Amygdala (tissue), 56 donors: Measurements from ENCODE around the gene TSPAN17.
"Not testable (repeated sequence)": the region's sequence is repeated elsewhere in the genome, so short reads cannot be mapped to it uniquely, and the experiment has no call there.

Source experiments
- DNase-seq, 56 donors: peaks; one replicate each; lab custom pipeline; 2025; lab: John Stamatoyannopoulos, UW

TSPAN17 gene

GRCh38 chr5:176697934-176698538, 50.8 kb downstream of the TSPAN17 start:
- no peak for DNase-seq

GRCh38 chr5:176699446-176699845, 52.2 kb downstream of the TSPAN17 start:
- DNase-seq = not testable (repeated sequence)

DNA sequence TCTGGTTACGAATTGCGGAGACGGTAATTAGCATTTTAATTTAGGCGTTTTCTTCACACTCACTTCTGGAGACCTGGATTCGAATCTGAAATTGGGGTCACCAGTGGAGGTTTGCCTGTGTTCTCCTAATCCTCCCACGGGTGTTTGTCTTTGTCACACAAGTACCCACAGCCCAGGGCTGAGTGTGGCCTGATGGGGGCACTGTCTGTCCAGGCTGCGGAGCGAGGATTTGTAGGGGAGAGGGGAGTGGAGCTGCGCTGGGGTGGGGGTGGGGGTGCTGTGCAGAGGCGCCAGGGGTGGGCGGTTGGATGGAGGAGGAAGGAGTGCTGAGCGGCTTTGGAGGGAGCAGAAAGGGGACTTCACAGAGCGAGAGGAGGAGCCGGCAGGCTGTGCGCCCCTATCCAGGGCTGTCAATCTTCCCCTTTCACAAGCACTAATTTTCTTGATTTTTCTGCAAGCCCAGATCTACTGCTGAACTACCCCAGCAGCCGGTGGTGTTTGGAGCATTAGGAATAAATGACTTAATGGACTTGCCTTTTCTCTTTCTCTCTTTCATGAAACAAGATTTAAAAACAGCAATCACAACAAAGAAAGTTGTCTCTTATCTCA, 53.1 kb downstream of the TSPAN17 start:
- DNase-seq = peak in 38 of 56 donors; percentile 2 to 66 (median 28)

GRCh38 chr5:176702671-176703641, 55.7 kb downstream of the TSPAN17 start:
- DNase-seq = no peak

DNA sequence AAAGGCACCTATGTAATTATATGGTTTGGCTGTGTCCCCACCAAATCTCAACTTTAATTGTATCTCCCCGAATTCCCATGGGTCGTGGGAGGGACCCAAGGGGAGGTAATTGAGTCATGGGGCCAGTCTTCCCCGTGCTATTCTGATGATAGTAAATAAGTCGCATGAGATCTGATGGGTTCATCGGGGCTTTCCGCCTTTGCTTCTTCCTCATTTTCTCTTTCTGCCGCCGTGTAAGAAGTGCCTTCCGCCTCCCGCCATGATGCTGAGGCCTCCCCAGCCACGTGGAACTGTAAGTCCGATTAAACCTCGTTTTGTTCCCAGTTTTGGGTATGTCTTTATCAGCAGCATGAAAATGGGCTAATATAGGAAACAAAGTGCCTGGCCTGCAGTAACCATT, 56.6 kb downstream of the TSPAN17 start:
- no peak for DNase-seq

- DNase-seq = no peak
Measured at GRCh38 chr5:176704355-176704754, 57.1 kb downstream of the TSPAN17 start.

- no peak for DNase-seq
Measured at GRCh38 chr5:176704817-176705216, 57.5 kb downstream of the TSPAN17 start.
